ENCODE results near the gene BOD1L1.
"Not testable (repeated sequence)": the region's sequence is repeated elsewhere in the genome, so short reads cannot be mapped to it uniquely, and the experiment has no call there.

Gene BOD1L1

GRCh38 chr4:13584481-13584880, 43.0 kb downstream of the BOD1L1 start:
- Histone ChIP-seq H3K9me3 (ENCODE audit: insufficient read depth, low read depth, low read length) (no peaks in the 10 kb centered on the region), H3K27ac (ENCODE audit: low read length) (no peak overlapping the region), H3K4me1 (ENCODE audit: insufficient read depth, low read length) (no peaks in the 10 kb centered on the region), H3K36me3 (ENCODE audit: insufficient read depth, low read depth, low read length) (peaks cover 91% of the 10 kb centered on the region), H3K4me3 (ENCODE audit: low read length) (no peak overlapping the region), H3K9ac (ENCODE audit: low read depth, low read length) (no peak overlapping the region), H3K27me3 (ENCODE audit: insufficient read depth, low read length) (no peaks in the 10 kb centered on the region)

- Histone ChIP-seq H3K36me3 (ENCODE audit: insufficient read depth, low read depth, low read length) (peaks cover 89% of the 10 kb centered on the region), H3K9me3 (ENCODE audit: insufficient read depth, low read depth, low read length) (no peaks in the 10 kb centered on the region), H3K27ac (ENCODE audit: low read length) (no peak overlapping the region), H3K4me1 (ENCODE audit: insufficient read depth, low read length) (no peaks in the 10 kb centered on the region), H3K4me3 (ENCODE audit: low read length) (no peak overlapping the region), H3K27me3 (ENCODE audit: insufficient read depth, low read length) (no peaks in the 10 kb centered on the region), H3K9ac (ENCODE audit: low read depth, low read length) (no peak overlapping the region)
These were observed 47.5 kb downstream of the BOD1L1 start for GRCh38 chr4:13580036-13580435.

- no peaks in the 10 kb centered on the region for H3K27me3 ChIP-seq (ENCODE audit: insufficient read depth, low read length)
- H3K36me3 ChIP-seq (ENCODE audit: insufficient read depth, low read depth, low read length), result peaks cover 84% of the 10 kb centered on the region
These were observed 49.9 kb downstream of the BOD1L1 start for GRCh38 chr4:13577660-13578059.

GRCh38 chr4:13570916-13571315, 56.6 kb downstream of the BOD1L1 start:
- H3K9me3 ChIP-seq (ENCODE audit: insufficient read depth, low read depth, low read length), result no peaks in the 10 kb centered on the region
- peaks cover 64% of the 10 kb centered on the region for H3K36me3 ChIP-seq (ENCODE audit: insufficient read depth, low read depth, low read length)
- H3K4me3 ChIP-seq (ENCODE audit: low read length), result no peak overlapping the region
- H3K27me3 ChIP-seq (ENCODE audit: insufficient read depth, low read length), result no peaks in the 10 kb centered on the region
- H3K9ac ChIP-seq (ENCODE audit: low read depth, low read length), result no peak overlapping the region
- H3K27ac ChIP-seq (ENCODE audit: low read length), result no peak overlapping the region
- no peaks in the 10 kb centered on the region for H3K4me1 ChIP-seq (ENCODE audit: insufficient read depth, low read length)

More at GRCh38 chr4:13577660-13578059, 49.9 kb downstream of the BOD1L1 start:
- Histone ChIP-seq H3K9me3 (ENCODE audit: insufficient read depth, low read depth, low read length) (no peaks in the 10 kb centered on the region), H3K4me3 (ENCODE audit: low read length) (no peak overlapping the region), H3K27ac (ENCODE audit: low read length) (no peak overlapping the region), H3K4me1 (ENCODE audit: insufficient read depth, low read length) (no peaks in the 10 kb centered on the region), H3K9ac (ENCODE audit: low read depth, low read length) (no peak overlapping the region)

- no peaks in the 10 kb centered on the region for H3K9me3 ChIP-seq (ENCODE audit: insufficient read depth, low read depth, low read length)
- H3K4me3 ChIP-seq (ENCODE audit: low read length), result no peak overlapping the region
- H3K27ac ChIP-seq (ENCODE audit: low read length), result no peak overlapping the region
- no peak overlapping the region for H3K9ac ChIP-seq (ENCODE audit: low read depth, low read length)
- no peaks in the 10 kb centered on the region for H3K4me1 ChIP-seq (ENCODE audit: insufficient read depth, low read length)
- no peaks in the 10 kb centered on the region for H3K27me3 ChIP-seq (ENCODE audit: insufficient read depth, low read length)
- H3K36me3 ChIP-seq (ENCODE audit: insufficient read depth, low read depth, low read length), result peaks cover 39% of the 10 kb centered on the region
These were observed 60.4 kb downstream of the BOD1L1 start for GRCh38 chr4:13567125-13567524.

GRCh38 chr4:13562876-13563275, 64.6 kb downstream of the BOD1L1 start:
- Histone ChIP-seq H3K4me1 (ENCODE audit: insufficient read depth, low read length) (no peaks in the 10 kb centered on the region), H3K27me3 (ENCODE audit: insufficient read depth, low read length) (no peaks in the 10 kb centered on the region), H3K9ac (ENCODE audit: low read depth, low read length) (no peak overlapping the region), H3K9me3 (ENCODE audit: insufficient read depth, low read depth, low read length) (no peaks in the 10 kb centered on the region), H3K27ac (ENCODE audit: low read length) (no peak overlapping the region), H3K36me3 (ENCODE audit: insufficient read depth, low read depth, low read length) (no peaks in the 10 kb centered on the region; the same call in 1 of the 2 replicates), H3K4me3 (ENCODE audit: low read length) (no peak overlapping the region)

GRCh38 chr4:13561673-13562072, 65.9 kb downstream of the BOD1L1 start:
- Histone ChIP-seq H3K4me3 (ENCODE audit: low read length) (no peak overlapping the region), H3K9ac (ENCODE audit: low read depth, low read length) (no peak overlapping the region), H3K9me3 (ENCODE audit: insufficient read depth, low read depth, low read length) (no peaks in the 10 kb centered on the region)

GRCh38 chr4:13560111-13560510, 67.4 kb downstream of the BOD1L1 start:
- H3K36me3 ChIP-seq (ENCODE audit: insufficient read depth, low read depth, low read length); H3K4me3 ChIP-seq (ENCODE audit: low read length); H3K27ac ChIP-seq (ENCODE audit: low read length); H3K9ac ChIP-seq (ENCODE audit: low read depth, low read length); H3K4me1 ChIP-seq (ENCODE audit: insufficient read depth, low read length); H3K9me3 ChIP-seq (ENCODE audit: insufficient read depth, low read depth, low read length); H3K27me3 ChIP-seq (ENCODE audit: insufficient read depth, low read length): not testable (repeated sequence)

More at GRCh38 chr4:13561673-13562072, 65.9 kb downstream of the BOD1L1 start:
- H3K27ac ChIP-seq (ENCODE audit: low read length), result no peak overlapping the region
- no peaks in the 10 kb centered on the region for H3K27me3 ChIP-seq (ENCODE audit: insufficient read depth, low read length)
- no peaks in the 10 kb centered on the region for H3K4me1 ChIP-seq (ENCODE audit: insufficient read depth, low read length)
- H3K36me3 ChIP-seq (ENCODE audit: insufficient read depth, low read depth, low read length), result no peaks in the 10 kb centered on the region

GRCh38 chr4:13559413-13559812, 68.1 kb downstream of the BOD1L1 start:
- H3K9ac ChIP-seq (ENCODE audit: low read depth, low read length), result no peak overlapping the region
- no peaks in the 10 kb centered on the region for H3K27me3 ChIP-seq (ENCODE audit: insufficient read depth, low read length)
- H3K4me1 ChIP-seq (ENCODE audit: insufficient read depth, low read length), result no peaks in the 10 kb centered on the region
- H3K4me3 ChIP-seq (ENCODE audit: low read length), result no peak overlapping the region
- H3K36me3 ChIP-seq (ENCODE audit: insufficient read depth, low read depth, low read length), result no peaks in the 10 kb centered on the region
- H3K27ac ChIP-seq (ENCODE audit: low read length), result no peak overlapping the region
- no peaks in the 10 kb centered on the region for H3K9me3 ChIP-seq (ENCODE audit: insufficient read depth, low read depth, low read length)

GRCh38 chr4:13558881-13559280, 68.6 kb downstream of the BOD1L1 start:
- H3K27me3 ChIP-seq (ENCODE audit: insufficient read depth, low read length), result no peaks in the 10 kb centered on the region
- H3K36me3 ChIP-seq (ENCODE audit: insufficient read depth, low read depth, low read length), result no peaks in the 10 kb centered on the region
- H3K4me3 ChIP-seq (ENCODE audit: low read length), result no peak overlapping the region
- no peak overlapping the region for H3K27ac ChIP-seq (ENCODE audit: low read length)
- no peak overlapping the region for H3K9ac ChIP-seq (ENCODE audit: low read depth, low read length)
- no peaks in the 10 kb centered on the region for H3K9me3 ChIP-seq (ENCODE audit: insufficient read depth, low read depth, low read length)
- H3K4me1 ChIP-seq (ENCODE audit: insufficient read depth, low read length), result no peaks in the 10 kb centered on the region

GRCh38 chr4:13555325-13555724, 72.2 kb downstream of the BOD1L1 start:
- Histone ChIP-seq H3K27ac (ENCODE audit: low read length) (no peak overlapping the region), H3K9me3 (ENCODE audit: insufficient read depth, low read depth, low read length) (no peaks in the 10 kb centered on the region), H3K36me3 (ENCODE audit: insufficient read depth, low read depth, low read length) (no peaks in the 10 kb centered on the region), H3K4me1 (ENCODE audit: insufficient read depth, low read length) (no peaks in the 10 kb centered on the region), H3K9ac (ENCODE audit: low read depth, low read length) (no peak overlapping the region), H3K27me3 (ENCODE audit: insufficient read depth, low read length) (peaks cover 16% of the 10 kb centered on the region), H3K4me3 (ENCODE audit: low read length) (no peak overlapping the region)

GRCh38 chr4:13553081-13553480, 74.4 kb downstream of the BOD1L1 start:
- H3K4me1 ChIP-seq (ENCODE audit: insufficient read depth, low read length), result no peaks in the 10 kb centered on the region
- no peaks in the 10 kb centered on the region for H3K9me3 ChIP-seq (ENCODE audit: insufficient read depth, low read depth, low read length)

More at GRCh38 chr4:13553081-13553480, 74.4 kb downstream of the BOD1L1 start:
- Histone ChIP-seq H3K27me3 (ENCODE audit: insufficient read depth, low read length) (peaks cover 39% of the 10 kb centered on the region), H3K4me3 (ENCODE audit: low read length) (no peak overlapping the region), H3K9ac (ENCODE audit: low read depth, low read length) (no peak overlapping the region), H3K36me3 (ENCODE audit: insufficient read depth, low read depth, low read length) (no peaks in the 10 kb centered on the region), H3K27ac (ENCODE audit: low read length) (no peak overlapping the region)
